ENCODE data around the gene DNAJC17. TPM values are rescaled to one million over a fixed set of nuclear protein-coding genes. Genes with fewer than 3 reads are reported as not detected.

The DNAJC17 gene
- polyA plus RNA-seq, 3 donors, result 15.7 to 31.6 (median 21.5) TPM

- H4K20me1 ChIP-seq (ENCODE audit: insufficient read depth, low read length), result peaks cover 67% of the 10 kb centered on the region
- H3K36me3 ChIP-seq (replicated peaks in 1 of 2; ENCODE audit: control insufficient read depth in 1 of 2, insufficient read depth in 2 of 2, low read length in 2 of 2), result peaks cover 4 to 26% of the 10 kb centered on the region in 2 donors
- Mint-ChIP-seq H3K36me3 (peaks cover 22 to 48% of the 10 kb centered on the region in 2 donors), H3K4me3 (no peak overlapping the region), H3K27me3 (ENCODE audit: low read depth in 3 of 3) (peaks cover 0 to 9% (median 2%) of the 10 kb centered on the region in 3 donors), H3K4me1 (peaks cover 26% of the 10 kb centered on the region), H3K27ac (no peak overlapping the region), H3K9me3 (no peaks in the 10 kb centered on the region)
- 71% methylated on average over 4 of the region's 6 CpGs for WGBS (ENCODE audit: insufficient coverage)
- intact Hi-C loops (cut with micrococcal nuclease), result loop anchor here in 1 of 2 donors (10.0 kb wide), 1 partner anchor 103 kb away; no protein-coding TSS in a partner anchor
- H3K27me3 ChIP-seq (ENCODE audit: control insufficient read depth in 2 of 2, insufficient read depth in 2 of 2, low read length in 2 of 2), result no peaks in the 10 kb centered on the region
- no peak for TF ChIP-seq CTCF (IDR thresholded peaks at IDR 0.05)
- H3K27ac ChIP-seq (ENCODE audit: low read depth in 1 of 2, low read length in 2 of 2), result no peak overlapping the region
- DNase-seq, result no peak
- H3K9me3 ChIP-seq (replicated peaks in 1 of 2; ENCODE audit: control insufficient read depth in 1 of 2, insufficient read depth in 1 of 2, low read length in 2 of 2), result no peaks in the 10 kb centered on the region
- H3K4me2 ChIP-seq (replicated peaks; ENCODE audit: extremely low read depth, low read length, poor library complexity, severe bottlenecking), result no peak overlapping the region
- no peak overlapping the region for H2AFZ ChIP-seq (ENCODE audit: insufficient read depth, low read depth, low read length, poor library complexity, severe bottlenecking)
- H3K4me3 ChIP-seq (replicated peaks in 1 of 3; ENCODE audit: low read depth in 2 of 3, low read length in 3 of 3), result no peak overlapping the region
- H3K79me2 ChIP-seq (ENCODE audit: insufficient read depth, low read length), result peaks cover 23% of the 10 kb centered on the region
- peaks cover 14 to 21% of the 10 kb centered on the region in 2 donors for H3K4me1 ChIP-seq (ENCODE audit: control insufficient read depth in 1 of 2, insufficient read depth in 2 of 2, low read length in 2 of 2)
- H3K9ac ChIP-seq (ENCODE audit: insufficient read depth, low read length, poor library complexity, severe bottlenecking), result peak overlapping the region; percentile 34
Observed at GRCh38 chr15:40787991-40788390, 19.3 kb downstream of the DNAJC17 start.

- H3K27ac ChIP-seq (ENCODE audit: low read depth in 1 of 2, low read length in 2 of 2), result no peak overlapping the region
- H3K9ac ChIP-seq (ENCODE audit: insufficient read depth, low read length, poor library complexity, severe bottlenecking), result peak overlapping the region; percentile 34
- H3K4me2 ChIP-seq (replicated peaks; ENCODE audit: extremely low read depth, low read length, poor library complexity, severe bottlenecking), result peak overlapping the region; percentile 15
- peaks cover 2 to 20% of the 10 kb centered on the region in 2 donors for H3K36me3 ChIP-seq (replicated peaks in 1 of 2; ENCODE audit: control insufficient read depth in 1 of 2, insufficient read depth in 2 of 2, low read length in 2 of 2)
- H2AFZ ChIP-seq (ENCODE audit: insufficient read depth, low read depth, low read length, poor library complexity, severe bottlenecking), result no peak overlapping the region
- H4K20me1 ChIP-seq (ENCODE audit: insufficient read depth, low read length), result peaks cover 67% of the 10 kb centered on the region
- peaks cover 14 to 21% of the 10 kb centered on the region in 2 donors for H3K4me1 ChIP-seq (ENCODE audit: control insufficient read depth in 1 of 2, insufficient read depth in 2 of 2, low read length in 2 of 2)
- no peaks in the 10 kb centered on the region for H3K9me3 Mint-ChIP-seq
- H3K36me3 Mint-ChIP-seq, result peaks cover 21 to 42% of the 10 kb centered on the region in 2 donors
- H3K4me3 ChIP-seq (replicated peaks in 1 of 3; ENCODE audit: low read depth in 2 of 3, low read length in 3 of 3), result no peak overlapping the region
- TF ChIP-seq CTCF (IDR thresholded peaks at IDR 0.05), result no peak
- DNase-seq, result peak in 1 of 3 donors; percentile 12
- no peak overlapping the region for H3K4me3 Mint-ChIP-seq
- H3K9me3 ChIP-seq (replicated peaks in 1 of 2; ENCODE audit: control insufficient read depth in 1 of 2, insufficient read depth in 1 of 2, low read length in 2 of 2), result no peaks in the 10 kb centered on the region
- H3K4me1 Mint-ChIP-seq, result peaks cover 26% of the 10 kb centered on the region
- no peaks in the 10 kb centered on the region for H3K27me3 ChIP-seq (ENCODE audit: control insufficient read depth in 2 of 2, insufficient read depth in 2 of 2, low read length in 2 of 2)
- H3K27ac Mint-ChIP-seq, result peak overlapping the region in 1 of 7 donors; percentile 26
- peaks cover 23% of the 10 kb centered on the region for H3K79me2 ChIP-seq (ENCODE audit: insufficient read depth, low read length)
- intact Hi-C loops (cut with micrococcal nuclease), result loop anchor here in 1 of 2 donors (10.0 kb wide), 1 partner anchor 103 kb away; no protein-coding TSS in a partner anchor
- H3K27me3 Mint-ChIP-seq (ENCODE audit: low read depth in 3 of 3), result peaks cover 0 to 10% (median 2%) of the 10 kb centered on the region in 3 donors
- WGBS (ENCODE audit: insufficient coverage), result 0% methylated on average over 1 of the region's 4 CpGs
Observed at GRCh38 chr15:40787344-40787841, 19.9 kb downstream of the DNAJC17 start.

Data from CD14-positive monocyte (primary cell).